HCT116 (cell line): Measurements from ENCODE around the gene NEU4. TPM values are rescaled to one million over a fixed set of nuclear protein-coding genes. Genes with fewer than 3 reads are reported as not detected.

Experiments
- ATAC-seq: fragments of 200-7000 bp; cut with Tn5 transposase; 2 replicates; pipeline ENCODE4 v1.9.1; 2020; ENCODE audit warnings: mild to moderate bottlenecking, moderate library complexity
- BruUV-seq: library from RNA; stranded (reverse); fragments of 400-500 nt; replicated peaks from 2 replicates; lab custom pipeline; 2021; lab: Mats Ljungman, UMichigan
- CTCF ChIA-PET: fragments of 300-600 bp; sonication (Branson Sonifier 250); formaldehyde crosslinking; loops from one replicate; lab custom pipeline; 2021; ENCODE audit warnings: antibody characterized with exemption; lab: Charles Lee
- POLR2A ChIA-PET: fragments of 300-600, 350-600 bp; sonication (Branson Sonifier 250); formaldehyde crosslinking; loops from one replicate; lab custom pipeline; 2021; ENCODE audit warnings: antibody characterized with exemption; lab: Charles Lee
- RAD21 ChIA-PET, 2 experiments: fragments of 300-600 bp; sonication (Branson Sonifier 250); formaldehyde crosslinking; loops; one replicate each; lab custom pipeline; 2023; ENCODE audit warnings: low total read pairs in 2 of 2; ENCODE audit not compliant: uncharacterized antibody in 2 of 2, unreplicated experiment in 2 of 2, low non-redundant PET in 1 of 2; lab: Charles Lee
- DNase-seq: peaks from one replicate; pipeline ENCODE4 v3.0.0-alpha.2; 2010; ENCODE audit warnings: low read depth, low spot score
- H2AFZ ChIP-seq: fragments of 200-600 bp; shearing (Covaris generic), sonication (generic); 2 replicates; pipeline ENCODE4 v1.6.1; 2017; ENCODE audit warnings: low read depth, mixed run types, mixed read lengths, antibody characterized with exemption, low read length; ENCODE audit not compliant: poor library complexity, severe bottlenecking
- H3K27ac ChIP-seq: 2 replicates; pipeline ENCODE4 v1.5.1; 2012; ENCODE audit warnings: low read depth, low read length
- H3K27me3 ChIP-seq: fragments of 200-600 bp; sonication (generic); 2 replicates; pipeline ENCODE4 v1.6.1; 2016; ENCODE audit warnings: mixed run types, low read length, mixed read lengths; ENCODE audit not compliant: insufficient read depth
- H3K36me3 ChIP-seq, 2 experiments: fragments of 200-500 bp in 1 of 2; fragments of 200-600 bp in 1 of 2; sonication (Bioruptor generic) in 1 of 2; sonication (generic) in 1 of 2; 2 replicates each; pipeline versions ENCODE4 v1.5.1 to v1.6.1; 2014 to 2016; ENCODE audit warnings: low read length in 2 of 2, inconsistent platforms in 1 of 2, mixed read lengths in 1 of 2, mixed run types in 1 of 2; ENCODE audit not compliant: insufficient read depth in 2 of 2, control insufficient read depth in 1 of 2
- H3K4me1 ChIP-seq, 2 experiments: fragments of 200-600 bp in 1 of 2; sonication (generic) in 1 of 2; 2 replicates each; pipeline versions ENCODE4 v1.5.1 to v1.6.1; 2012 to 2017; ENCODE audit warnings: low read length in 2 of 2, inconsistent platforms in 1 of 2, mild to moderate bottlenecking in 1 of 2, mixed read lengths in 1 of 2, mixed run types in 1 of 2, moderate library complexity in 1 of 2; ENCODE audit not compliant: insufficient read depth in 2 of 2, control insufficient read depth in 1 of 2
- H3K4me2 ChIP-seq: fragments of 200-600 bp; sonication (generic); 2 replicates; pipeline ENCODE4 v1.6.1; 2017; ENCODE audit warnings: mixed run types, low read length, mixed read lengths
- H3K4me3 ChIP-seq, 2 experiments: fragments of 200-600 bp in 1 of 2; sonication (generic) in 1 of 2; replicated peaks in 1 of 2; 2 replicates each; pipeline ENCODE4 v1.5.1; 2011 to 2016; ENCODE audit warnings: low read length in 2 of 2, control low read depth in 1 of 2, low read depth in 1 of 2, mild to moderate bottlenecking in 1 of 2, mixed read lengths in 1 of 2, mixed run types in 1 of 2
- H3K79me2 ChIP-seq: fragments of 200-600 bp; sonication (generic); 2 replicates; pipeline ENCODE4 v1.6.1; 2017; ENCODE audit warnings: mild to moderate bottlenecking, mixed run types, low read length, moderate library complexity, mixed read lengths; ENCODE audit not compliant: insufficient read depth
- H3K9ac ChIP-seq: fragments of 200-600 bp; sonication (generic); 2 replicates; pipeline ENCODE4 v1.6.1; 2016; ENCODE audit warnings: low read length, mixed read lengths
- H3K9me2 ChIP-seq: fragments of 200-600 bp; sonication (generic), shearing (Covaris generic); 2 replicates; pipeline ENCODE4 v1.6.1; 2017; ENCODE audit warnings: mixed run types, mild to moderate bottlenecking, moderate library complexity; ENCODE audit not compliant: insufficient read depth
- H3K9me3 ChIP-seq, 2 experiments: fragments of 200-500 bp in 1 of 2; fragments of 200-600 bp in 1 of 2; sonication (Bioruptor generic) in 1 of 2; sonication (generic) in 1 of 2; 2 replicates each; pipeline ENCODE4 v1.6.1; 2014 to 2017; ENCODE audit warnings: low read length in 2 of 2, mixed read lengths in 2 of 2, inconsistent platforms in 1 of 2, low read depth in 1 of 2, mild to moderate bottlenecking in 1 of 2, mixed run types in 1 of 2, moderate library complexity in 1 of 2; ENCODE audit not compliant: control insufficient read depth in 1 of 2, insufficient read depth in 1 of 2
- H4K20me1 ChIP-seq: fragments of 200-600 bp; sonication (generic), shearing (Covaris generic); 2 replicates; pipeline ENCODE4 v1.6.1; 2017; ENCODE audit warnings: mixed run types, mild to moderate bottlenecking, moderate library complexity; ENCODE audit not compliant: insufficient read depth
- CBX3 ChIP-seq: IDR thresholded peaks from 2 replicates; pipeline ENCODE4 v1.6.1; 2012; ENCODE audit warnings: low read depth
- CEBPB ChIP-seq: IDR thresholded peaks from 2 replicates; pipeline ENCODE4 v1.6.1; 2012; ENCODE audit warnings: low read depth
- EGR1 ChIP-seq: IDR thresholded peaks from 2 replicates; pipeline ENCODE4 v1.6.1; 2012; ENCODE audit warnings: low read depth
- EZH2 ChIP-seq: fragments of 200-600 bp; sonication (generic); IDR thresholded peaks from 2 replicates; pipeline ENCODE4 v1.6.1; 2017; ENCODE audit warnings: antibody characterized with exemption, mixed run types
- EZH2phosphoT487 ChIP-seq: fragments of 200-600 bp; IDR thresholded peaks from 2 replicates; pipeline ENCODE4 v1.6.1; 2018; ENCODE audit warnings: antibody characterized with exemption, borderline replicate concordance
- FOSL1 ChIP-seq: IDR thresholded peaks from 2 replicates; pipeline ENCODE4 v1.6.1; 2012; ENCODE audit warnings: low read depth
- POLR2A ChIP-seq: IDR thresholded peaks from 2 replicates; pipeline ENCODE4 v1.7.0; 2011; ENCODE audit warnings: borderline replicate concordance; ENCODE audit not compliant: insufficient read depth, insufficient read length; ENCODE audit errors: extremely low read depth
- SIN3A ChIP-seq: IDR thresholded peaks from 2 replicates; pipeline ENCODE4 v1.6.1; 2012; ENCODE audit warnings: low read depth
- SP1 ChIP-seq: IDR thresholded peaks from 2 replicates; pipeline ENCODE4 v1.6.1; 2012; ENCODE audit warnings: low read depth
- SRF ChIP-seq: IDR thresholded peaks from 2 replicates; pipeline ENCODE4 v1.6.1; 2012; ENCODE audit warnings: low read depth
- TCF7L2 ChIP-seq: IDR thresholded peaks from 2 replicates; pipeline ENCODE4 v1.7.0; 2011; ENCODE audit warnings: borderline replicate concordance, inconsistent platforms; ENCODE audit not compliant: insufficient read depth, insufficient read length; ENCODE audit errors: extremely low read depth
- YY1 ChIP-seq: IDR thresholded peaks from 2 replicates; pipeline ENCODE4 v1.6.1; 2011; ENCODE audit warnings: low read length, low read depth, moderate library complexity, mild to moderate bottlenecking; ENCODE audit not compliant: insufficient replicate concordance; ENCODE audit errors: extremely low read depth
- ZFX ChIP-seq: fragments of 450-650 bp; IDR thresholded peaks from 2 replicates; pipeline ENCODE4 v1.6.1; 2017
- ZNF274 ChIP-seq: fragments of 200-500 bp; sonication (Bioruptor generic); IDR thresholded peaks from 2 replicates; pipeline ENCODE4 v1.6.1; 2014; ENCODE audit warnings: mild to moderate bottlenecking, low read depth, low read length, inconsistent platforms
- intact Hi-C: fragments of 100-400 bp; cut with micrococcal nuclease; formaldehyde crosslinking; loops from 2 replicates; pipeline ENCODE4 v1.10.0; 2022
- total RNA-seq: library from RNA; stranded (reverse); gene quantifications from one replicate; pipeline ENCODE4 v1.2.1, GENCODE V29; 2021; ENCODE audit not compliant: unreplicated experiment
- TF ChIP-seq, protein P1 (sequence below): IDR thresholded peaks from 2 replicates; pipeline ENCODE4 v1.6.1; 2012
- TF ChIP-seq, protein P2 (sequence below): IDR thresholded peaks from 2 replicates; pipeline ENCODE4 v1.6.1; 2012

Gene NEU4
- total RNA-seq, 1 experiment from 2014 or later = 0.34 TPM

DNA sequence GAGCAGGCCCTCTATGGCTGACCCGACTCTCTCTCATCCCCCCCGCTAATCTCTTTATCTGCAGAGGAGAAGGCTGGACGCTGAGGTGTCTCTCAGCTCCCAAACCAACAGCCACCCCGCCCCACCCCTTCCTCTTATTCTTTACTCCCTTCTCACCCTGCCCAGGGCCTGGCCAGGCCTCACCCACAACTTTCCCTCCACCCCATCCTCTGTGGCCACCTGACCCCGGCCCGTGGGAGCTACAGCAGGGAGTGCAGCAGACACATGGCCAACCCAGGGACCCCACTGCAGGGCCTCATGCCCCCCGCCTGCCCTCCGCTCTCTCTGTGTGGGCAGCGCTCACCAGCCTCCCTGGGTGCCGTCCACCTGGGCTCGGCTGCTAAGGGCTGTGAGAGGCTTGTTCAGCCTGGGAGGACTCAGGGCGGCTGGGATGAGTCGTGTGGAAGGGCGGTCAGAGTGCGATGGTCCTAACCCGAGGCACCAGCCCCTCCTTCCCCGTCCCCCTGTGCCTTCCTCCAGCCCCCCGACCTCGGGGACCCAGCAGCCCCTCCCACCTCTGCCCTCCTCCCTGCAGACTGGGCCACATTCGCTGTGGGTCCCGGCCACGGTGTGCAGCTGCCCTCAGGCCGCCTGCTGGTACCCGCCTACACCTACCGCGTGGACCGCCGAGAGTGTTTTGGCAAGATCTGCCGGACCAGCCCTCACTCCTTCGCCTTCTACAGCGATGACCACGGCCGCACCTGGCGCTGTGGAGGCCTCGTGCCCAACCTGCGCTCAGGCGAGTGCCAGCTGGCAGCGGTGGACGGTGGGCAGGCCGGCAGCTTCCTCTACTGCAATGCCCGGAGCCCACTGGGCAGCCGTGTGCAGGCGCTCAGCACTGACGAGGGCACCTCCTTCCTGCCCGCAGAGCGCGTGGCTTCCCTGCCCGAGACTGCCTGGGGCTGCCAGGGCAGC is 6.8 kb downstream of the NEU4 start:
- CTCF ChIA-PET = no interaction called here

GRCh38 chr2:241816431-241817121 is 7.6 kb downstream of the NEU4 start:
- no peaks in the 10 kb centered on the region for H3K36me3 ChIP-seq
- H3K9me2 ChIP-seq = no peaks in the 10 kb centered on the region
- DNase-seq = no peak
- BruUV-seq = no TSS peak
- H3K4me1 ChIP-seq = no peaks in the 10 kb centered on the region
- H3K9ac ChIP-seq = no peak overlapping the region
- H3K4me2 ChIP-seq = no peak overlapping the region
- CTCF ChIA-PET = no interaction called here
- RAD21 ChIA-PET = no interaction called here
- H3K27me3 ChIP-seq = no peaks in the 10 kb centered on the region
- POLR2A ChIA-PET = no interaction called here
- ATAC-seq = no peak
- no peak overlapping the region for H3K27ac ChIP-seq
- no peaks in the 10 kb centered on the region for H3K9me3 ChIP-seq
- no peak overlapping the region for H3K4me3 ChIP-seq
- intact Hi-C loops = no loop called here
- H3K79me2 ChIP-seq = no peaks in the 10 kb centered on the region
- H2AFZ ChIP-seq = no peak overlapping the region
- H4K20me1 ChIP-seq = no peaks in the 10 kb centered on the region
- TF ChIP-seq FOSL1 (no peak), ZFX (no peak), EGR1 (no peak), EZH2 (no peak), CBX3 (no peak), SP1 (no peak), TCF7L2 (no peak), SIN3A (no peak), YY1 (no peak), POLR2A (no peak), ZNF274 (no peak), CEBPB (no peak), EZH2phosphoT487 (no peak), SRF (no peak)
- TF ChIP-seq, protein P1, sequence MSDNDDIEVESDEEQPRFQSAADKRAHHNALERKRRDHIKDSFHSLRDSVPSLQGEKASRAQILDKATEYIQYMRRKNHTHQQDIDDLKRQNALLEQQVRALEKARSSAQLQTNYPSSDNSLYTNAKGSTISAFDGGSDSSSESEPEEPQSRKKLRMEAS = no peak
- TF ChIP-seq, protein P2, sequence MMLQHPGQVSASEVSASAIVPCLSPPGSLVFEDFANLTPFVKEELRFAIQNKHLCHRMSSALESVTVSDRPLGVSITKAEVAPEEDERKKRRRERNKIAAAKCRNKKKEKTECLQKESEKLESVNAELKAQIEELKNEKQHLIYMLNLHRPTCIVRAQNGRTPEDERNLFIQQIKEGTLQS = no peak

More for the DNA sequence above, 6.8 kb downstream of the NEU4 start:
- no peaks in the 10 kb centered on the region for H3K9me2 ChIP-seq
- TF ChIP-seq CEBPB (no peak), POLR2A (no peak), ZNF274 (no peak), SRF (no peak), YY1 (no peak), EZH2 (no peak), SIN3A (no peak)
- H3K79me2 ChIP-seq = no peaks in the 10 kb centered on the region
- H2AFZ ChIP-seq = no peak overlapping the region
- ATAC-seq (no peak), DNase-seq (no peak)
- H3K4me1 ChIP-seq = no peaks in the 10 kb centered on the region
- H3K4me2 ChIP-seq = no peak overlapping the region
- no peaks in the 10 kb centered on the region for H3K9me3 ChIP-seq
- intact Hi-C loops = no loop called here
- no peak overlapping the region for H3K9ac ChIP-seq
- ChIA-PET RAD21 (no interaction called here), POLR2A (no interaction called here)
- H3K27ac ChIP-seq = no peak overlapping the region
- no peaks in the 10 kb centered on the region for H3K27me3 ChIP-seq
- no peaks in the 10 kb centered on the region for H3K36me3 ChIP-seq
- BruUV-seq = no TSS peak
- no peak overlapping the region for H3K4me3 ChIP-seq
- H4K20me1 ChIP-seq = no peaks in the 10 kb centered on the region
